ENCODE results near the gene C1QB. TPM values are rescaled to one million over a fixed set of nuclear protein-coding genes. Genes with fewer than 3 reads are reported as not detected.
"Not testable (repeated sequence)": the region's sequence is repeated elsewhere in the genome, so short reads cannot be mapped to it uniquely, and the experiment has no call there.

The C1QB gene
- total RNA-seq, 4 donors from 2014 or later: 7.1 to 240 (median 110) TPM

GRCh38 chr1:22674410-22674749 is 21.3 kb downstream of the C1QB start:
- no peak for TF ChIP-seq POLR2A (IDR thresholded peaks at IDR 0.05)
- TF ChIP-seq, protein P1, sequence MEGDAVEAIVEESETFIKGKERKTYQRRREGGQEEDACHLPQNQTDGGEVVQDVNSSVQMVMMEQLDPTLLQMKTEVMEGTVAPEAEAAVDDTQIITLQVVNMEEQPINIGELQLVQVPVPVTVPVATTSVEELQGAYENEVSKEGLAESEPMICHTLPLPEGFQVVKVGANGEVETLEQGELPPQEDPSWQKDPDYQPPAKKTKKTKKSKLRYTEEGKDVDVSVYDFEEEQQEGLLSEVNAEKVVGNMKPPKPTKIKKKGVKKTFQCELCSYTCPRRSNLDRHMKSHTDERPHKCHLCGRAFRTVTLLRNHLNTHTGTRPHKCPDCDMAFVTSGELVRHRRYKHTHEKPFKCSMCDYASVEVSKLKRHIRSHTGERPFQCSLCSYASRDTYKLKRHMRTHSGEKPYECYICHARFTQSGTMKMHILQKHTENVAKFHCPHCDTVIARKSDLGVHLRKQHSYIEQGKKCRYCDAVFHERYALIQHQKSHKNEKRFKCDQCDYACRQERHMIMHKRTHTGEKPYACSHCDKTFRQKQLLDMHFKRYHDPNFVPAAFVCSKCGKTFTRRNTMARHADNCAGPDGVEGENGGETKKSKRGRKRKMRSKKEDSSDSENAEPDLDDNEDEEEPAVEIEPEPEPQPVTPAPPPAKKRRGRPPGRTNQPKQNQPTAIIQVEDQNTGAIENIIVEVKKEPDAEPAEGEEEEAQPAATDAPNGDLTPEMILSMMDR (IDR thresholded peaks at IDR 0.05): no peak
- intact Hi-C loops (cut with DNase I): loop anchor here (10.0 kb wide), 1 partner anchor 250 kb away; no protein-coding TSS in a partner anchor
- Histone ChIP-seq H3K9me3 (no peaks in the 10 kb centered on the region), H3K4me1 (no peaks in the 10 kb centered on the region), H3K27me3 (peaks cover 0 to 85% (median 0%) of the 10 kb centered on the region in 4 donors), H3K4me3 (no peak overlapping the region), H3K36me3 (no peaks in the 10 kb centered on the region), H3K27ac (no peak overlapping the region)
- no peak for DNase-seq
- 25 to 62% methylated on average over 1 of the region's 1 CpG for WGBS, 2 donors

- WGBS, 2 donors: 85 to 91% methylated on average over 13 to 15 of the region's 15 CpGs
- not testable (repeated sequence) for H3K9me3 ChIP-seq, H3K4me1 ChIP-seq, H3K27ac ChIP-seq, H3K4me3 ChIP-seq, DNase-seq, H3K36me3 ChIP-seq
- peaks cover 0 to 75% (median 0%) of the 10 kb centered on the region in 4 donors for H3K27me3 ChIP-seq
- intact Hi-C loops (cut with DNase I): loop anchor here (10.0 kb wide), 1 partner anchor 249 kb away; no protein-coding TSS in a partner anchor
Observed at GRCh38 chr1:22676151-22676550, 23.1 kb downstream of the C1QB start.

GRCh38 chr1:22676916-22677583 is 24.0 kb downstream of the C1QB start:
- intact Hi-C loops (cut with DNase I): loop anchor here (10.0 kb wide), 1 partner anchor 248 kb away; no protein-coding TSS in a partner anchor
- no peak for TF ChIP-seq POLR2A (IDR thresholded peaks at IDR 0.05)
- TF ChIP-seq, protein P1 (IDR thresholded peaks at IDR 0.05): no peak
- 60 to 75% methylated on average over 2 to 17 of the region's 37 CpGs for WGBS, 2 donors
- Histone ChIP-seq H3K36me3 (no peaks in the 10 kb centered on the region), H3K4me3 (no peak overlapping the region), H3K27ac (no peak overlapping the region), H3K9me3 (no peaks in the 10 kb centered on the region), H3K4me1 (no peaks in the 10 kb centered on the region), H3K27me3 (peaks cover 0 to 75% (median 0%) of the 10 kb centered on the region in 4 donors)
- no peak for DNase-seq

DNA sequence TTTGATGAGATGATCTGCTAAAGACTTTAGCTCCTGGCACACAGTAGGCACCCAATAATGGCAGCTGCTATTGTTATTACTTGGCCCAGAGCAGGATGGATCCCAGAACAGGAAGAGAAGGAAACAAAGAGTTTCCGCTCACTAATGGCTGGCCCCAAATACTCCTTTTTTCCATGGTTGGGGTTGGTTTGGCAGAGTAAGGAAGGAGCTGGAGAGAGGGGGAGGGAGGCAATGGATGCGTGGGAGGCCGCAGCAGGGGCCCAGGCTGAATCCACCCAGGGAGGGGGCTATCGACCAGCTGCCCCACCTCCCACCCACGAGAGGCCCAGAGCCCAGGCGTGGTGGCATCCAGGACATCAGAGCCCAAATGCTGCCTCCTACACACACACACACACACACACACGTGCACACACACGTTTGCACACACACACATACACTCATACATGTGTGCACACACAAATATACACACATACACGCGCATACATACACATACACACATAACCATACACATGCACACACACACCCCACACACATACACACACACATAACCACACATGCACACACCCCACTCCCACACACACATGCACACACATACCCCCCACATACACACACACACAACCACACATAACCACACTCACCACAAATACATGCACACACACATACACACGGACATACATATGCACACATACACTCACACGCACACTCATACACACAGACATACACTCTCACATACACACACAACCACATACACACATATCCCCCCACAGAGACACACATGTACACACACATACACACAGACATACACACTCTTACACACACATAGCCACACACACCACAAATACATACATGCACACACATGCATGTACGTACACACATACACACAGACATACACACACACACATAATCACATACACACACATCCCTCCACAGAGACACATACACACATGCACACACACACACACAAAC is 25.2 kb downstream of the C1QB start:
- Histone ChIP-seq H3K27ac (no peak overlapping the region), H3K4me1 (no peaks in the 10 kb centered on the region), H3K9me3 (no peaks in the 10 kb centered on the region), H3K4me3 (no peak overlapping the region), H3K36me3 (no peaks in the 10 kb centered on the region), H3K27me3 (peaks cover 0 to 75% (median 0%) of the 10 kb centered on the region in 4 donors)
- intact Hi-C loops (cut with DNase I): loop anchor here (10.0 kb wide), 1 partner anchor 247 kb away; no protein-coding TSS in a partner anchor
- DNase-seq: no peak
- no peak for TF ChIP-seq POLR2A (IDR thresholded peaks at IDR 0.05)
- TF ChIP-seq, protein P1 (IDR thresholded peaks at IDR 0.05): no peak
- WGBS, 2 donors: 76 to 80% methylated on average over 13 of the region's 13 CpGs

DNA sequence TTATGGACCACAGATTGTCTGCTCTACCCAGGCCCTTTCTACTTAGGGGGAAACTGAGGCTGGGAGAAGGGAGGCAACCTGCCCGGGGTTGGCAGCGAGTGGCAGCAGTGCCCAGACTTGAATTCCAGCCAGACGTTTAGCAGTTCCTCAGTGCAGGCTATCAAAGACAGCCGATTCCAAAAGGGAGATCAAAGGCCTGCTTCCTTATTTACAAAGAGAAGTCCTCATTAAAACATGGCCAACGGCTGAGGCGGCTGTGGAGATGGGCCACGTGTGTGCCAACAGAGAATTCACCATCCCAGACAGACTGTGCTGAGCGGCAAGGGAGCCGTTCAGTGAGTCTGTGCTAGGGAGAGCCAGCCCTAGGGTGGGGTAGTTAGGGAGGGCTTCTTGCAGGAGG is 27.7 kb downstream of the C1QB start:
- Histone ChIP-seq H3K27me3 (peaks cover 0 to 78% (median 0%) of the 10 kb centered on the region in 4 donors), H3K36me3 (no peaks in the 10 kb centered on the region), H3K4me3 (no peak overlapping the region), H3K27ac (no peak overlapping the region), H3K4me1 (no peaks in the 10 kb centered on the region), H3K9me3 (no peaks in the 10 kb centered on the region)
- no peak for DNase-seq
- TF ChIP-seq POLR2A (IDR thresholded peaks at IDR 0.05): no peak
- TF ChIP-seq, protein P1 (IDR thresholded peaks at IDR 0.05): no peak
- intact Hi-C loops (cut with DNase I): no loop called here
- 30% methylated on average over 5 to 9 of the region's 9 CpGs for WGBS, 2 donors

Measured in esophagus squamous epithelium (tissue), 5 donors.